ENCODE data around the gene SPTBN1.

The SPTBN1 gene

DNA sequence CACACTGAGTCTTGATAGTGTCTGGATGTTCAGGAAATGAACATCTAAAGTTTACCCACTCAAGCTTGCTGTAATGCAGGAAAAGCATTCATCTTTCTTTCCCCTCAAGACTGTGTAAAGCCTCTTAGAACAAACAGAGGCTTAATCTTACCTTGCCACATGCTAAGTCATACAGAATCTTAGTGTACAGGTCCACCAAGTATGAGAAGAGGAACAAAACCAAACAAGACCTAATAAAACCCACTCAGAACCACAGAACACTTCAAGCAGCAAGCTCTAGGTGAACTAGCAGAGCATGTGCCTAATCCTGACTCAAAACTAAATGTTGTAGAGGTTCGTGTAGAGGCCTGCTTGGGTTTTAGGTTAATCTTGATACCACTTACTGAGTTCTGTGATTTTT, 97.6 kb downstream of the SPTBN1 start:
- DNase-seq (ENCODE audit: low read depth), result no peak

- DNase-seq (ENCODE audit: low read depth), result no peak
Observed at GRCh38 chr2:54555318-54555837, 99.3 kb downstream of the SPTBN1 start.

- peak; percentile 88 for DNase-seq (ENCODE audit: low read depth)
Observed at GRCh38 chr2:54556621-54557121, 100.5 kb downstream of the SPTBN1 start.

DNA sequence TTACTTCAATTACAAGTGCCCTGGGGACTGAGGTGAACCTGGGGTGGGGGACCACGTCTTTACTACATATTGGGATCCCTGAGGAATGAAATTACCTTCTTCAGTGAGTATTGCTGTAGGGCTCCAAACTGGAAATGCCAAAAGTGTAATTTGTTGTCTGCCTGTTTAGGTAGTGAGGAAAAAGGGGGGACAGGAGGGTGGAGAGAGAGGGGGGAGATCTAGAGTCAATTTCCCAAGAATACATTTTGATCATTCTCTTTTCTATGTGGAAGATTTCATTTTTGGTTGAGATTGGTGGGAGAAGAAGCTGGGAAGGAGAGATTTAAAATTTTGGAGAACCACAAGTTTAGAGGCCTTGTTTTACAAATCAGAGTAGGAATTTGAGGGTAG, 101.1 kb downstream of the SPTBN1 start:
- no peak for DNase-seq (ENCODE audit: low read depth)

GRCh38 chr2:54557601-54558187, 101.6 kb downstream of the SPTBN1 start:
- peak; percentile 46 for DNase-seq (ENCODE audit: low read depth)

- peak; percentile 85 for DNase-seq (ENCODE audit: low read depth)
Observed at GRCh38 chr2:54558188-54559005, 102.3 kb downstream of the SPTBN1 start.

GRCh38 chr2:54559006-54559445, 102.9 kb downstream of the SPTBN1 start:
- no peak for DNase-seq (ENCODE audit: low read depth)

GRCh38 chr2:54559593-54560145, 103.5 kb downstream of the SPTBN1 start:
- peak; percentile 89 for DNase-seq (ENCODE audit: low read depth)

DNA sequence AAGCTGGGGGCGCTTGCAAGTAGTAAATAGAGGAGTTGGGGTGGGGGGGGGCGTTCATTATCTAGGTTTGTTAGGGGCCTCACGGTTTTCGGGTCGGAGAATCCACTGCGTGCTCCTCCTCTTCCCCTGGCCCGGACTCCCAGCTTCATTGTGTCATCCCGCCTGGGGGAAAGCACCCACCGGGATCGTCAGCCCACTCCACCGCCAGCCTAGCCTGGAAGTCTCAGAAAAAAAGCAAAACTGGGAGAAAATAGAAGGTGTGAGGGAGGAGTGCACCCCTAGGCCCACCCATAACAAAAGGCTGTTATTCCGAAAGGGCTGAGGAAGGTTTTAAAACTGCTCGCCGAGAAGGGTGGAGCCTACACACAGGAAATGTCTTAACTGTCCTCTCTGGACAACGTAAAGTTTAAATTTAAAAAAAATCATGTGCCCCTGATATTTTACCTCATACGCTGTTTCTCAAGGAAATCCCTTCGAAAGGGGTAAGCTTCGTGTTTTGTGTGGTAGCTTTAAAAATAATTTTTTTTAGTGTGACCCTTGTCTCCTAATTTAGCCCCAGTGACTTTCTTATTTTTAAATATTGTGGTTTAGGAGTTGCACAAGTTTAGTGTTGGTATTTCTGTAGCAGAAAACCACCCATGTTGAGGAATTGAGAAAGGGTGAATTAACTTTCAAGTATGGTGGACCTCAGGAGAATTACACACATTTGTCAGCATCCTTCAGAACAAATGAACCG, 104.2 kb downstream of the SPTBN1 start:
- DNase-seq (ENCODE audit: low read depth), result peak; percentile 85

GRCh38 chr2:54561010-54561409, 104.9 kb downstream of the SPTBN1 start:
- DNase-seq (ENCODE audit: low read depth), result no peak

DNA sequence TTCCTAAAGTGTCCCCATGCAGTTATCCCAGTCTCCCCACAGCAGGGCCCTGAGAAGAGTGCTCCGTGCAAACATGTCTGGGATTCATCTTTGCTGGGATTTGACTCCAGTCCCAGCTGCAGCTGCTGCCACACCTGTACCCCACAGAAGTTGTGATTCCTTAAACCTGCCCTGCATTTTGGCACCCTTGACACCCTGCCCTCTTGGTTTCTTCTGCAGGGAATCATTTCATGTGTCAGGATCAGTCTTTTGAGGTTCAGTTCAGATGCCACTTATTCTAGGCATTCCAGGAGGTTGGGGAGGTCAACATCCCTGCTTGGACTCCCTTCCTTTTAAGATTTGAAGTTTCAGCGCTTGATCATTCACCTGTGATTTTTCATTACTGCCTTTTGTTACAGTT, 108.3 kb downstream of the SPTBN1 start:
- no peak for DNase-seq (ENCODE audit: low read depth)

DNA sequence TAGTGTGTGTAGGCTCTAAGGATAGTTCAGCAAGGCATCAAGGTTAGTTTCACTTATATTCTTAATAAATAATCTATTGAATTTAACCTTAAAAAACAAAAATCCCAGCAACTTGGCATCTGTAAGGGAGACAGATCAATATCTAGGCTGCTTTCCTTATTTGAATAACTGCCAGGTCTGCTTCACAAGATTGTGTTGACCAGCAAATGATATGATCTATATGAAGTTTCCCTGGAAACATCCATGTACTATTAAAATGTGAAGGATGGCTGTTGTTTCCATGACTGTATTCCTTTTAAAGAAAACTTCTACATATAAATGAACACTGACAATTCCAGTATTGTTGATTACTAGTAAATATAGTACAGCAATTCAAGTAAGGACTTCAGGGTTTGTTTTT, 109.4 kb downstream of the SPTBN1 start:
- DNase-seq (ENCODE audit: low read depth), result no peak

DNA sequence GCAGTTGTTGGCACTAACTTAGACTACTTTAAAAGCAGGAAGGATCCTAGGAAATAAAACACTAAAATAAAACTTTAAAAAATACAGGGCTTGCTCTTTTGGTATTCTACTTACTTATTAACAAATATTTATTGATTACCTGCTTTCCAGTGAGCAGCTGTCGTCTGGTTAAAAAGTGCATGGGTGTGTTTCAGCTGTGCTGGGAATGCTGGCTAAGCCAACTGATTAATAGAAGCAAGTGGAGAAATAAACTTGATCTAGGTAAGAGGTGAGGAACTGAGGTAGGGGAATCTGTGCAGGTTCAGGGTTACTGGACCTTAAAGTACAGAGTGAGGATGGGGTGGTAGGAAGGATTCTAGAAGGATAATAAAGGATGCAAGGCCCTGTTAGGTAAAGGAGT, 110.8 kb downstream of the SPTBN1 start:
- no peak for DNase-seq (ENCODE audit: low read depth)

- no peak for DNase-seq (ENCODE audit: low read depth)
Observed at GRCh38 chr2:54568876-54569321, 112.8 kb downstream of the SPTBN1 start.

GRCh38 chr2:54569745-54570301, 113.7 kb downstream of the SPTBN1 start:
- DNase-seq (ENCODE audit: low read depth), result no peak

DNA sequence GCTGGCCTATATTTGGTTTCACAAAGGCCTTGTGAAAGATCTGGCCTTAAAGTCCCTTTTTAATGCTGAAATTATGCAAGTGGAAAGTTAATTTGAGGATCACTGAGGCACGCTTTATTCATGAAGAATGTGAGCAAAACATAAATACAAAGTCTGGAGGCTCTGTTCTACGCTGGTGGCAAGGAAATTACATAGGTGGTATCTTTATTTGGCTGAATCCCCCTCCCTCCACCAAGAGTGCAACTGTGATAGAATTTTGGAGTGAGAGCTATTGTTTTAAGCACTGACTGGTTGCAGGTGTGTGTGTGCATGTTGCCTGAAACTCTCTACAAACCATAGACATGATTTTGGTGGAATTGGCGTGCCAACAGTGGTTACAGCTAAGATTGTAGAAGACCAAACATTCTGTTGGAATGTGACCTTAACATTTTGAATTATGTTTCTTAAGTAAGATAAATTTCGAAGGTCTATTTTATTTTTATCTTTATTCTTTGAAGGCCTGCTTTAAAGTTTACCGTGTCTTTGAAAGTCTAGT, 114.3 kb downstream of the SPTBN1 start:
- DNase-seq (ENCODE audit: low read depth), result no peak

DNA sequence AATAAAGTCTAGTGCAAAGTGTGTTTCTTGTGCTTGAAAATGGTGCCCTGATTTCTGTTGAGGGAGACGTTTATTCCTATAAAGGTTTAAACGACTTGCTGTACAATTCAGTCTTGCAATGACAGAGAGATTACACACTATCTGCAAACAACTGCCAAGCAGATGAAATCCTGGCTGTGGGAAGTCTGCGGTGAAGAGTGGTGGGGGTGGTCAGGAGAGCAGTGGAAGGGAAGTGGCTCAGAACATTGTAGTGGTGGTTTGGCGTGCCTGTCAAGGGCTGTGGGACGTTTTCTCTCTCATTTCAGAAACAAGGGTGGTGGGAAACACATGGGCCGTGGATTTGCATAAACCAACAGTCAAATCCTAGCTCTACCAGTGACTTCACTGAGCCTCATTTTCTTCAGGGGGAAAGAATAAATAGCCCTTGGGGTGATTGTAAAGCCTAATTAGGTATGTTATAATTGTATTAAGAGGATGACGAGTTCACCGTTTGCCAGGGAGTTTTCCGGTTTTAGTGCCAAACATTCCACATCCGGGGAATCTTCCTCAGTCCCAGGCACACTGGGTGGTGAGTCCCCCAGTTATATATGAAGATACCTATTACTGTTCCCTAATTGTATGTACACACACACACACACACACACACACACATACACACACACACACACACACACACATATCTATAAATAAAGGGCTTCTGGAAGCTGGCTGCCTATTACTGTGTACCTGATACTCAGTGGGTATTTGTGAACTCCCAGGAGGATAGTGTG, 115.0 kb downstream of the SPTBN1 start:
- DNase-seq (ENCODE audit: low read depth), result peak; percentile 98

DNA sequence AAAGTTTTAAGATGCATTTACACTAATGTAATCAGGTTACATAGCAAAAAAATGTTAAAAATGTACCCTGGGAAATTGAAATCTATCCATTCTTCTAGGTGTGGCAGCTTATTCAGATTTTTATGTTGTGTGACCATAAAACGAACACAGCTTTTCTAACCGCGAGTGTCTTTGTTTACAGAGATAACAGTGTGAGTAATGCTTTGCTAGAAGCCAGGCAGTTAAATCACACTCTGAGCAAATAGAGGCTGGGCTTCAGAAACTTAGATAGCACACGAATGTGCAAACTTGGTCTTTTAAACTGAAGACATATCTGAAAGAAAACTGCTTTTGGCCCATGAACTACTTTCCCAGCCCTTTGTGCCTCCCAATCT, 116.1 kb downstream of the SPTBN1 start:
- DNase-seq (ENCODE audit: low read depth), result peak; percentile 95

- DNase-seq (ENCODE audit: low read depth), result peak; percentile 81
Observed at GRCh38 chr2:54572636-54573536, 116.8 kb downstream of the SPTBN1 start.

DNA sequence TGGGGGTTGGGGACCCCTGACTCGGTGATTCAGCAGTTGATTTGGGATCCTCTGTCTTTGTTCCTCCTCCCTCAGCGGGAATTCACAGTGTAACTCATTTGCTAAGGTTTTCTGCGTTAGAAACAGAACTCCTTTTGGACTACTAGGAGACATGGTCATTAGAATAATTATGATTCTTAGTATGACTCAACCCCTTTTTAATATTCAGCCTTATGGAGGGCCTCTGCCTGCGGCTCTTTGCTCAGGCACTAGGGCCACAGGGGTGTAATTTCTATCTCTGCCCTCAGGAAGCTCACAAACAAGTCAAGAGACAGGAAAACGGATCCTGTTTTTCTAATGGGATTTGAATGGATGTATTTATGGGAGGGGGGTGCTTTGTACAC, 117.4 kb downstream of the SPTBN1 start:
- DNase-seq (ENCODE audit: low read depth), result no peak

All from iris pigment epithelial cell (primary cell).